Activated naive CD4-positive, alpha-beta T cell (primary cell): ENCODE measurements around the gene CNIH2.
"Not testable (repeated sequence)": the region's sequence is repeated elsewhere in the genome, so short reads cannot be mapped to it uniquely, and the experiment has no call there.

Source experiments
- DNase-seq, 4 experiments: peaks; one replicate each; lab custom pipeline; 2025; lab: John Stamatoyannopoulos, UW

CNIH2 gene

GRCh38 chr11:66259956-66260355 is 18.0 kb upstream of the CNIH2 start:
- no peak for DNase-seq

- no peak for DNase-seq
Observed at GRCh38 chr11:66261578-66261977, 16.4 kb upstream of the CNIH2 start.

GRCh38 chr11:66262191-66262590 is 15.8 kb upstream of the CNIH2 start:
- DNase-seq, result no peak

- no peak for DNase-seq
Observed at GRCh38 chr11:66262696-66263095, 15.3 kb upstream of the CNIH2 start.

- no peak for DNase-seq
Observed at GRCh38 chr11:66263231-66263630, 14.7 kb upstream of the CNIH2 start.

GRCh38 chr11:66263785-66264184 is 14.2 kb upstream of the CNIH2 start:
- no peak for DNase-seq

- DNase-seq, result no peak
Observed at GRCh38 chr11:66264383-66264782, 13.6 kb upstream of the CNIH2 start.

GRCh38 chr11:66264914-66265313 is 13.1 kb upstream of the CNIH2 start:
- peak in 2 of 4 experiments; percentile 13 to 25 for DNase-seq

- DNase-seq, result no peak
Observed at GRCh38 chr11:66265531-66266377, 12.2 kb upstream of the CNIH2 start.

GRCh38 chr11:66266378-66267038 is 11.5 kb upstream of the CNIH2 start:
- DNase-seq, result no peak

- DNase-seq, result no peak
Observed at GRCh38 chr11:66267039-66267378, 11.0 kb upstream of the CNIH2 start.

GRCh38 chr11:66267379-66268243 is 10.4 kb upstream of the CNIH2 start:
- DNase-seq, result peak; percentile 55 to 84 (median 76)

- DNase-seq, result peak; percentile 99
Observed at GRCh38 chr11:66268244-66268951, 9.6 kb upstream of the CNIH2 start, which contains the start of gene RAB1B. Gene RAB1B, plus strand, starts transcription at chr11:66268639. Its CDS starts 41 bp downstream, at chr11:66268680.

- DNase-seq, result no peak
Observed at GRCh38 chr11:66268952-66269905, 8.7 kb upstream of the CNIH2 start.

GRCh38 chr11:66271816-66272215 is 6.2 kb upstream of the CNIH2 start:
- DNase-seq, result no peak

GRCh38 chr11:66272596-66272995 is 5.4 kb upstream of the CNIH2 start:
- DNase-seq, result no peak

GRCh38 chr11:66274219-66274618 is 3.8 kb upstream of the CNIH2 start:
- no peak for DNase-seq

- DNase-seq, result no peak
Observed at GRCh38 chr11:66275396-66275795, 2.6 kb upstream of the CNIH2 start.

GRCh38 chr11:66275984-66276612 is 1.9 kb upstream of the CNIH2 start:
- DNase-seq, result no peak

GRCh38 chr11:66276619-66277018 is 1.4 kb upstream of the CNIH2 start:
- not testable (repeated sequence) for DNase-seq
